Nephron progenitor cell (in vitro differentiated cells): ENCODE measurements around the gene C1QTNF9B.
"Not testable (repeated sequence)": the region's sequence is repeated elsewhere in the genome, so short reads cannot be mapped to it uniquely, and the experiment has no call there.

Source experiments
- DNase-seq: peaks from one replicate; pipeline ENCODE4 v3.0.0; 2021
- H3K27ac Mint-ChIP-seq: 2 replicates; pipeline ENCODE4 v1.8.0; 2021; ENCODE audit warnings: mild to moderate bottlenecking, moderate library complexity, mixed read lengths
- H3K27me3 Mint-ChIP-seq: 2 replicates; pipeline ENCODE4 v1.8.0; 2021; ENCODE audit warnings: mild to moderate bottlenecking, low read depth, mixed read lengths; ENCODE audit not compliant: poor library complexity
- H3K36me3 Mint-ChIP-seq: 2 replicates; pipeline ENCODE4 v1.8.0; 2021; ENCODE audit warnings: low read depth, mixed read lengths
- H3K4me1 Mint-ChIP-seq: 2 replicates; pipeline ENCODE4 v1.8.0; 2021; ENCODE audit warnings: mixed read lengths
- H3K4me3 Mint-ChIP-seq: 2 replicates; pipeline ENCODE4 v1.8.0; 2021; ENCODE audit warnings: mild to moderate bottlenecking, moderate library complexity, mixed read lengths
- H3K9me3 Mint-ChIP-seq: 2 replicates; pipeline ENCODE4 v1.8.0; 2021; ENCODE audit warnings: mild to moderate bottlenecking, moderate library complexity, mixed read lengths
- CTCF ChIP-seq: fragments of 200-600 bp; sonication (generic); IDR thresholded peaks from 2 replicates; pipeline ENCODE4 v1.5.0; 2021; ENCODE audit warnings: antibody characterized with exemption

C1QTNF9B gene

GRCh38 chr13:23897452-23897919 lies at the start of gene C1QTNF9B:
Gene C1QTNF9B, minus strand, starts transcription at chr13:23897502.
- not testable (repeated sequence) for H3K27ac Mint-ChIP-seq, H3K36me3 Mint-ChIP-seq, DNase-seq, H3K4me3 Mint-ChIP-seq, H3K9me3 Mint-ChIP-seq, H3K4me1 Mint-ChIP-seq
- H3K27me3 Mint-ChIP-seq: peaks cover 12% of the 10 kb centered on the region

- Mint-ChIP-seq H3K27me3 (no peaks in the 10 kb centered on the region), H3K27ac (no peak overlapping the region), H3K36me3 (no peaks in the 10 kb centered on the region), H3K4me3 (no peak overlapping the region), H3K9me3 (no peaks in the 10 kb centered on the region), H3K4me1 (peaks cover 4% of the 10 kb centered on the region)
- no peak for TF ChIP-seq CTCF
- no peak for DNase-seq
Measured at GRCh38 chr13:23946900-23947299, 49.6 kb upstream of the C1QTNF9B start.

GRCh38 chr13:23946067-23946466 lies 48.8 kb upstream of the C1QTNF9B start:
- no peak for TF ChIP-seq CTCF
- Mint-ChIP-seq H3K27me3 (no peaks in the 10 kb centered on the region), H3K4me1 (peaks cover 1% of the 10 kb centered on the region), H3K36me3 (no peaks in the 10 kb centered on the region), H3K4me3 (no peak overlapping the region), H3K27ac (no peak overlapping the region), H3K9me3 (no peaks in the 10 kb centered on the region)
- DNase-seq: no peak

- no peak for TF ChIP-seq CTCF
- H3K4me1 Mint-ChIP-seq: no peaks in the 10 kb centered on the region
- no peaks in the 10 kb centered on the region for H3K36me3 Mint-ChIP-seq
- H3K4me3 Mint-ChIP-seq: no peak overlapping the region
- DNase-seq: no peak
- no peaks in the 10 kb centered on the region for H3K27me3 Mint-ChIP-seq
- H3K27ac Mint-ChIP-seq: no peak overlapping the region
- peaks cover 3% of the 10 kb centered on the region for H3K9me3 Mint-ChIP-seq
Measured at GRCh38 chr13:23945612-23946011, 48.3 kb upstream of the C1QTNF9B start.

- no peak overlapping the region for H3K4me3 Mint-ChIP-seq
- H3K27ac Mint-ChIP-seq: no peak overlapping the region
- H3K27me3 Mint-ChIP-seq: peaks cover 11% of the 10 kb centered on the region
Measured at GRCh38 chr13:23941211-23941610, 43.9 kb upstream of the C1QTNF9B start.

GRCh38 chr13:23939666-23940065 lies 42.4 kb upstream of the C1QTNF9B start:
- peaks cover 11% of the 10 kb centered on the region for H3K27me3 Mint-ChIP-seq
- H3K4me3 Mint-ChIP-seq, DNase-seq, H3K4me1 Mint-ChIP-seq: not testable (repeated sequence)
- H3K27ac Mint-ChIP-seq: peak overlapping the region; percentile 84
- peaks cover 43% of the 10 kb centered on the region for H3K9me3 Mint-ChIP-seq
- peaks cover 19% of the 10 kb centered on the region for H3K36me3 Mint-ChIP-seq

More at GRCh38 chr13:23941211-23941610, 43.9 kb upstream of the C1QTNF9B start:
- Mint-ChIP-seq H3K4me1 (no peaks in the 10 kb centered on the region), H3K36me3 (peaks cover 19% of the 10 kb centered on the region), H3K9me3 (peaks cover 43% of the 10 kb centered on the region)
- TF ChIP-seq CTCF: no peak
- DNase-seq: no peak

- H3K36me3 Mint-ChIP-seq: peaks cover 19% of the 10 kb centered on the region
- DNase-seq: no peak
- H3K9me3 Mint-ChIP-seq: peaks cover 31% of the 10 kb centered on the region
- no peak overlapping the region for H3K4me3 Mint-ChIP-seq
- no peak for TF ChIP-seq CTCF
- peaks cover 11% of the 10 kb centered on the region for H3K27me3 Mint-ChIP-seq
- no peaks in the 10 kb centered on the region for H3K4me1 Mint-ChIP-seq
- H3K27ac Mint-ChIP-seq: no peak overlapping the region
Measured at GRCh38 chr13:23934520-23934919, 37.2 kb upstream of the C1QTNF9B start.
